Posterior cingulate gyrus (tissue), 11 donors: Measurements from ENCODE around the gene ERBB4.
"Not testable (repeated sequence)": the region's sequence is repeated elsewhere in the genome, so short reads cannot be mapped to it uniquely, and the experiment has no call there.

ENCODE experiments used
- DNase-seq, 10 donors: peaks; one replicate each; pipeline versions ENCODE4 v3.0.0 to v3.0.0-alpha.2; 2020 to 2021; ENCODE audit warnings: mixed read lengths in 3 of 10
- intact Hi-C: fragments of 100-400 bp; cut with DNase I; formaldehyde crosslinking; loops from one replicate; pipeline ENCODE4 v1.15.1; 2023

ERBB4 gene

GRCh38 chr2:211524248-211524647 is 1014.4 kb downstream of the ERBB4 start:
- intact Hi-C loops: not testable (repeated sequence)
- peak in 3 of 10 donors; percentile 24 to 62 (median 51) for DNase-seq

GRCh38 chr2:211516537-211516936 is 1022.1 kb downstream of the ERBB4 start:
- no peak for DNase-seq
- intact Hi-C loops: no loop called here

- DNase-seq: no peak
- intact Hi-C loops: no loop called here
These were observed 1024.6 kb downstream of the ERBB4 start for GRCh38 chr2:211514049-211514448.

GRCh38 chr2:211513446-211513845 is 1025.2 kb downstream of the ERBB4 start:
- DNase-seq: no peak
- intact Hi-C loops: no loop called here

- intact Hi-C loops: no loop called here
- no peak for DNase-seq
These were observed 1025.8 kb downstream of the ERBB4 start for GRCh38 chr2:211512806-211513205.

- intact Hi-C loops: no loop called here
These were observed 1034.7 kb downstream of the ERBB4 start for GRCh38 chr2:211503856-211504255.

GRCh38 chr2:211503198-211503597 is 1035.4 kb downstream of the ERBB4 start:
- DNase-seq: peak in 1 of 10 donors; percentile 66
- intact Hi-C loops: no loop called here

More at GRCh38 chr2:211503856-211504255, 1034.7 kb downstream of the ERBB4 start:
- no peak for DNase-seq

GRCh38 chr2:211498551-211499205 is 1039.9 kb downstream of the ERBB4 start:
- intact Hi-C loops: no loop called here
- DNase-seq: no peak

GRCh38 chr2:211495339-211495738 is 1043.3 kb downstream of the ERBB4 start:
- intact Hi-C loops: no loop called here

GRCh38 chr2:211494536-211494935 is 1044.1 kb downstream of the ERBB4 start:
- intact Hi-C loops: no loop called here

More at GRCh38 chr2:211495339-211495738, 1043.3 kb downstream of the ERBB4 start:
- DNase-seq: no peak

GRCh38 chr2:211494085-211494484 is 1044.5 kb downstream of the ERBB4 start:
- DNase-seq: no peak
- intact Hi-C loops: no loop called here

More at GRCh38 chr2:211494536-211494935, 1044.1 kb downstream of the ERBB4 start:
- no peak for DNase-seq

- DNase-seq: no peak
These were observed 1050.9 kb downstream of the ERBB4 start for GRCh38 chr2:211487733-211488132.

GRCh38 chr2:211479536-211480150 is 1059.0 kb downstream of the ERBB4 start:
- no peak for DNase-seq
- intact Hi-C loops: no loop called here

More at GRCh38 chr2:211487733-211488132, 1050.9 kb downstream of the ERBB4 start:
- intact Hi-C loops: no loop called here

- intact Hi-C loops: no loop called here
- DNase-seq: no peak
These were observed 1060.9 kb downstream of the ERBB4 start for GRCh38 chr2:211477537-211478275.

GRCh38 chr2:211473116-211473515 is 1065.5 kb downstream of the ERBB4 start:
- no peak for DNase-seq
- intact Hi-C loops: no loop called here

- DNase-seq: no peak
- intact Hi-C loops: no loop called here
These were observed 1068.9 kb downstream of the ERBB4 start for GRCh38 chr2:211469664-211470059.

- intact Hi-C loops: no loop called here
- peak in 3 of 10 donors; percentile 22 to 75 (median 57) for DNase-seq
These were observed 1069.5 kb downstream of the ERBB4 start for GRCh38 chr2:211468877-211469663.

- intact Hi-C loops: no loop called here
- DNase-seq: no peak
These were observed 1070.4 kb downstream of the ERBB4 start for GRCh38 chr2:211468217-211468616.

GRCh38 chr2:211463397-211463796 is 1075.2 kb downstream of the ERBB4 start:
- no peak for DNase-seq

GRCh38 chr2:211458974-211459373 is 1079.6 kb downstream of the ERBB4 start:
- DNase-seq: no peak
- intact Hi-C loops: loop anchor here (5.0 kb wide), 1 partner anchor 1108 kb away; no protein-coding TSS in a partner anchor

More at GRCh38 chr2:211463397-211463796, 1075.2 kb downstream of the ERBB4 start:
- intact Hi-C loops: no loop called here
